HG03159 (cell line): ENCODE measurements around the gene SSX4.
"Not testable (repeated sequence)": the region's sequence is repeated elsewhere in the genome, so short reads cannot be mapped to it uniquely, and the experiment has no call there.

Experiments used
- ATAC-seq: cut with Tn5 transposase; IDR thresholded peaks from one replicate; pipeline ENCODE4 v1.9.1; 2021; ENCODE audit warnings: mild to moderate bottlenecking, moderate library complexity; ENCODE audit not compliant: unreplicated experiment

Gene SSX4

GRCh38 chrX:48383239-48383638 is at the start of gene SSX4:
TSS of gene SSX4 (plus strand) at chrX:48383539. CDS start at chrX:48384054, 515 bp downstream.
- not testable (repeated sequence) for ATAC-seq

GRCh38 chrX:48346059-48346458 is 37.3 kb upstream of the SSX4 start:
- not testable (repeated sequence) for ATAC-seq

- ATAC-seq, result not testable (repeated sequence)
Measured at GRCh38 chrX:48356315-48357094, 26.8 kb upstream of the SSX4 start, which contains the start of gene SSX3. TSS of gene SSX3 (minus strand) at chrX:48356703. CDS start at chrX:48355249, 1,454 bp downstream.

- ATAC-seq, result no peak
Measured at GRCh38 chrX:48357681-48358080, 25.7 kb upstream of the SSX4 start.

- not testable (repeated sequence) for ATAC-seq
Measured at GRCh38 chrX:48359281-48359680, 24.1 kb upstream of the SSX4 start.

- ATAC-seq, result not testable (repeated sequence)
Measured at GRCh38 chrX:48367717-48368408, 15.5 kb upstream of the SSX4 start.

- ATAC-seq, result not testable (repeated sequence)
Measured at GRCh38 chrX:48370408-48370807, 12.9 kb upstream of the SSX4 start.

- ATAC-seq, result not testable (repeated sequence)
Measured at GRCh38 chrX:48396931-48397330, 13.6 kb downstream of the SSX4 start.

- ATAC-seq, result not testable (repeated sequence)
Measured at GRCh38 chrX:48397825-48398224, 14.5 kb downstream of the SSX4 start.

- ATAC-seq, result not testable (repeated sequence)
Measured at GRCh38 chrX:48411860-48412259, 28.5 kb downstream of the SSX4 start, which contains the start of gene SSX4B. TSS of gene SSX4B (minus strand) at chrX:48411960. CDS start at chrX:48411372, 588 bp downstream.

- ATAC-seq, result not testable (repeated sequence)
Measured at GRCh38 chrX:48427027-48427716, 43.8 kb downstream of the SSX4 start.

GRCh38 chrX:48429606-48430005 is 46.3 kb downstream of the SSX4 start:
- not testable (repeated sequence) for ATAC-seq

- ATAC-seq, result not testable (repeated sequence)
Measured at GRCh38 chrX:48430166-48430565, 46.8 kb downstream of the SSX4 start.

- ATAC-seq, result not testable (repeated sequence)
Measured at GRCh38 chrX:48433713-48434112, 50.4 kb downstream of the SSX4 start.
